Esophagus squamous epithelium (tissue), 5 donors: ENCODE data around the gene NCKAP5. TPM values are rescaled to one million over a fixed set of nuclear protein-coding genes. Genes with fewer than 3 reads are reported as not detected.

Experiments
- DNase-seq: peaks from one replicate; lab custom pipeline; 2025; lab: John Stamatoyannopoulos, UW
- H3K27ac ChIP-seq, 4 donors: fragments of 200-600 bp; sonication (generic); one replicate each; pipeline ENCODE4 v1.5.1; 2016 to 2019; ENCODE audit warnings: mild to moderate bottlenecking in 1 of 4
- H3K27me3 ChIP-seq, 4 donors: fragments of 200-600 bp; sonication (generic); 1 replicate in 3 of 4; 2 replicates in 1 of 4; pipeline versions ENCODE4 v1.5.1 to v1.6.0; 2017 to 2021; ENCODE audit warnings: antibody characterized with exemption in 1 of 4
- H3K36me3 ChIP-seq, 3 donors: fragments of 200-600 bp; sonication (generic); one replicate each; pipeline ENCODE4 v1.5.1; 2016 to 2019
- H3K4me1 ChIP-seq, 3 donors: fragments of 200-600 bp; sonication (generic); one replicate each; pipeline ENCODE4 v1.5.1; 2017 to 2019
- H3K4me3 ChIP-seq, 4 donors: fragments of 200-600 bp; sonication (generic); 1 replicate in 3 of 4; 2 replicates in 1 of 4; pipeline ENCODE4 v1.5.1; 2016 to 2019; ENCODE audit warnings: mild to moderate bottlenecking in 2 of 4, moderate library complexity in 1 of 4
- H3K9me3 ChIP-seq, 3 donors: fragments of 200-600 bp; sonication (generic); one replicate each; pipeline ENCODE4 v1.5.1; 2016 to 2019
- POLR2A ChIP-seq, 4 donors: fragments of 450-650 bp; IDR thresholded peaks; one replicate each; pipeline ENCODE4 v1.6.1; 2017; ENCODE audit warnings: antibody characterized with exemption in 4 of 4, mild to moderate bottlenecking in 4 of 4, moderate library complexity in 3 of 4
- WGBS, 2 donors: methylation state at CpG; one replicate each; pipeline ENCODE4 v1.1.5; 2018; 5-methylcytosine and 5-hydroxymethylcytosine counted together
- intact Hi-C: fragments of 100-400 bp; cut with DNase I; formaldehyde crosslinking; loops from one replicate; pipeline ENCODE4 v1.15.0; 2022
- total RNA-seq, 4 donors: library from RNA; depleted of rRNA; stranded (reverse); fragments of >200 nt; gene quantifications; one replicate each; pipeline ENCODE4 v1.1.0, GENCODE V29; 2016
- TF ChIP-seq, protein P1 (sequence below), 6 experiments: fragments of 450-650 bp in 4 of 6; fragments of 200-600 bp in 2 of 6; sonication (generic) in 2 of 6; IDR thresholded peaks; one replicate each; pipeline ENCODE4 v1.5.1; 2016 to 2019; ENCODE audit warnings: antibody characterized with exemption in 6 of 6, mild to moderate bottlenecking in 4 of 6, moderate library complexity in 4 of 6
- donor health status: DM: yes; HTN: yes; CAD: no.

The NCKAP5 gene
- total RNA-seq, 4 donors from 2014 or later, result 4.5 to 6.9 (median 5.3) TPM

DNA sequence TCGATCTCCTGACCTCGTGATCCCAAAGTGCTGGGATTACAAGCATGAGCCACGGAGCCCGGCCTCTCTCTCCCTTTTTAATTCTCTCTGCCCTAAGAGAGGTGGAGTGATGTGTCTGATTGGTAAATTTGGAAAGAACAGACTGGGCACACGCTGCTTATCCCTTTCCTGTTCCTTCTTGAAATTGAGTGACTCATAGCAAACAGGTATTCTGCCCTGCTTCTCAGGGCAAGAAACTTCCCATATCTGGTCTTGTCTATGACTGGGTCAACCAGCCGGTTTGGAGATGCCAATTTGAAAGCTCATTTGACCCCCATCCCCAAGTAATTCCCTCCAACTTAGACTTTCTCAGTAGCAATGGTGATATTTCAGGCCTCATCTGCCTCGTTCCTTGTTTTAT is 913.3 kb downstream of the NCKAP5 start:
- no peak overlapping the region for H3K4me3 ChIP-seq
- intact Hi-C loops, result no loop called here
- peaks cover 0 to 18% (median 0%) of the 10 kb centered on the region in 3 donors for H3K4me1 ChIP-seq
- no peaks in the 10 kb centered on the region for H3K36me3 ChIP-seq
- no peak overlapping the region for H3K27ac ChIP-seq
- DNase-seq, result no peak
- 43 to 50% methylated on average over 7 of the region's 7 CpGs for WGBS, 2 donors
- H3K27me3 ChIP-seq, result peaks cover 0 to 4% (median 0%) of the 10 kb centered on the region in 4 donors
- H3K9me3 ChIP-seq, result no peaks in the 10 kb centered on the region
- TF ChIP-seq, protein P1, sequence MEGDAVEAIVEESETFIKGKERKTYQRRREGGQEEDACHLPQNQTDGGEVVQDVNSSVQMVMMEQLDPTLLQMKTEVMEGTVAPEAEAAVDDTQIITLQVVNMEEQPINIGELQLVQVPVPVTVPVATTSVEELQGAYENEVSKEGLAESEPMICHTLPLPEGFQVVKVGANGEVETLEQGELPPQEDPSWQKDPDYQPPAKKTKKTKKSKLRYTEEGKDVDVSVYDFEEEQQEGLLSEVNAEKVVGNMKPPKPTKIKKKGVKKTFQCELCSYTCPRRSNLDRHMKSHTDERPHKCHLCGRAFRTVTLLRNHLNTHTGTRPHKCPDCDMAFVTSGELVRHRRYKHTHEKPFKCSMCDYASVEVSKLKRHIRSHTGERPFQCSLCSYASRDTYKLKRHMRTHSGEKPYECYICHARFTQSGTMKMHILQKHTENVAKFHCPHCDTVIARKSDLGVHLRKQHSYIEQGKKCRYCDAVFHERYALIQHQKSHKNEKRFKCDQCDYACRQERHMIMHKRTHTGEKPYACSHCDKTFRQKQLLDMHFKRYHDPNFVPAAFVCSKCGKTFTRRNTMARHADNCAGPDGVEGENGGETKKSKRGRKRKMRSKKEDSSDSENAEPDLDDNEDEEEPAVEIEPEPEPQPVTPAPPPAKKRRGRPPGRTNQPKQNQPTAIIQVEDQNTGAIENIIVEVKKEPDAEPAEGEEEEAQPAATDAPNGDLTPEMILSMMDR (IDR thresholded peaks at IDR 0.05), result no peak
- TF ChIP-seq POLR2A (IDR thresholded peaks at IDR 0.05), result no peak

DNA sequence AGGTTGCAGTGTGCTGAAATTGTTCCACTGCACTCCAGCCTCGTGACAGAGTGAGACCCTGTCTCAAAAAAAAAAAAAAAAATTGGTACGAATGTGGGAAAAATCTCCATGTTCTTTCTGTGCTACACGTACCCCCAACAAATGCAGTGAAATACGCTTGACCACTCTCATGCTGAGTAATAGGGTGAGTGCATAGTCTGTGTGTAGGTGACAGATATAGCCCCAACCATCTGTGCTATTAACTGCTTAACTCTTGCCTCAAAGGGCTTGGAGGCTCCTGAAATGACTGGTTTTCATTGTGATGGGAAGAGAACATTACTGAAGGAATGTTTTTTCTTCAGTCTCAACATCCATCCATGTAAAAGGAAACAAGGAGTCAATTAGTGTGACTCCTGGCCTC is 913.9 kb downstream of the NCKAP5 start:
- 64 to 70% methylated on average over 4 of the region's 4 CpGs for WGBS, 2 donors
- intact Hi-C loops, result no loop called here
- Histone ChIP-seq H3K4me1 (peaks cover 0 to 18% (median 0%) of the 10 kb centered on the region in 3 donors), H3K27ac (no peak overlapping the region), H3K27me3 (no peaks in the 10 kb centered on the region), H3K36me3 (no peaks in the 10 kb centered on the region), H3K4me3 (no peak overlapping the region), H3K9me3 (no peaks in the 10 kb centered on the region)
- no peak for TF ChIP-seq POLR2A (IDR thresholded peaks at IDR 0.05)
- TF ChIP-seq, protein P1 (IDR thresholded peaks at IDR 0.05), result no peak
- DNase-seq, result no peak

DNA sequence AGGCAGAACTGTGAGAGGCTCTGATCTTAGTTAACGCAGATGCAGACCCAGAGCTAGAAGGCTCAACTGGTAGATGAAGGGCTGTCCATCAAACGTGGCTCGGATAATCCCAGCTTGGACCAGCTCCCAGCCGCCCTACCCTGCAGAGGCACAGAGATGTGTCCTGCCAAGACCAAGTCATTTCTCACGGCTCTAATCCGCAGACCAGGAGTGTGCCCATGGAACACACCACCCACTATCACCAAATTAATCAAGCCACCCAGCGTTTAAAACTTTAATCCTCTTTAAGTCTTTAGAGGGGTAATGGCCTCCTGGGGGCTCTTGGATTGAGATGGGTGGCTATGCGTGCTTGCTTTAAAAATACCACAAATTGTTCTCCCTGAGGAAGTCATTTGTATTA is 915.8 kb downstream of the NCKAP5 start:
- no peak overlapping the region for H3K4me3 ChIP-seq
- H3K4me1 ChIP-seq, result peaks cover 0 to 18% (median 0%) of the 10 kb centered on the region in 3 donors
- no peak for TF ChIP-seq POLR2A (IDR thresholded peaks at IDR 0.05)
- TF ChIP-seq, protein P1 (IDR thresholded peaks at IDR 0.05), result no peak

DNA sequence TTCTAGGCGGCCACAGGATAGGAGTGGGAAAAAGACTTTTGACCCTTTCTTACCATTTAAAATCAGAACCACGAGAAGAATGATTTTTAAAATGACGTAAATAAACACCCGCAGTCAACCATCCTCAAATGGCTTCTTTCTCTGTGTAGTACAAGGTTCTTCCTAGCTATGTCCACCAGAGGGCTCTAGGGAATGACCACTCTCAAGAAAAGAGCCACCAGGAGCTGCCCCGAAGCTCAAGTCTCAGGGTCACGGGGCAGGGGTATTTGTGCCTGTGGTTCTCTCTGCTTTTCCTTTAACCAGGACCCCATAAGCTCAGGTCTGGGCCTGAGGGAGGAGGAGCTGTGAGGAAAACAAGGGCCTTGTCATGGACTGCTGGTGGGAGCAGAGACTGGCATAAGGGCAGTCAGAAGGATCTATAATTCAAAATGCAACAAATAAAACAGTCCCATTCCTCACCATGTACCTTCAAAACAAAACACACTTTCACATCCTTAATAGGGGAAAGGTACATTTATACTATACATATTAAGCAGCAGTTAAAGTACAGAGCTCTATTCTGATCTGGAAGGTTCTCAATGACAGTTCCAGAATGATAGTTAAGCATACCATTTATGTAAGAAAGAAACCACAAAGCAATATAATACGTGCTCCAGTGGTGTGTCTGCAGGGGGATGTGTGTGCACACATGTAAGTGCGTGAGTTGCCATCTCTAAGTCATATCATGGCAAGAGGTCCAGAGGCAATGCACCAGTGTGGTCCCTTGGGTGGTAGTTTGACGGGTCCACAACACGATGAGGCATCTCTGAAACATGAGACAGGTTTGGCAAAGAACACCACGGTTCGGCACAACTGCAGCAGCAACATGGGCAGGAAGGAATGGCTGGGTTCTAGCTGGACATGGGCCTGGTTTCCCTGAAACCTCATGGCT is 916.9 kb downstream of the NCKAP5 start:
- Histone ChIP-seq H3K4me1 (peaks cover 0 to 18% (median 0%) of the 10 kb centered on the region in 3 donors), H3K9me3 (no peaks in the 10 kb centered on the region), H3K27me3 (no peaks in the 10 kb centered on the region), H3K36me3 (no peaks in the 10 kb centered on the region), H3K27ac (no peak overlapping the region), H3K4me3 (no peak overlapping the region)
- TF ChIP-seq POLR2A (IDR thresholded peaks at IDR 0.05), result no peak
- TF ChIP-seq, protein P1 (IDR thresholded peaks at IDR 0.05), result peak in 3 of 6 experiments; percentile 18 to 60 (median 18)
- intact Hi-C loops, result no loop called here
- 53 to 65% methylated on average over 7 to 12 of the region's 12 CpGs for WGBS, 2 donors
- no peak for DNase-seq

More for the DNA sequence above, 915.8 kb downstream of the NCKAP5 start:
- Histone ChIP-seq H3K27me3 (no peaks in the 10 kb centered on the region), H3K27ac (no peak overlapping the region), H3K36me3 (no peaks in the 10 kb centered on the region), H3K9me3 (no peaks in the 10 kb centered on the region)
- no peak for DNase-seq
- WGBS, 2 donors, result 48 to 54% methylated on average over 8 of the region's 8 CpGs
- intact Hi-C loops, result no loop called here

DNA sequence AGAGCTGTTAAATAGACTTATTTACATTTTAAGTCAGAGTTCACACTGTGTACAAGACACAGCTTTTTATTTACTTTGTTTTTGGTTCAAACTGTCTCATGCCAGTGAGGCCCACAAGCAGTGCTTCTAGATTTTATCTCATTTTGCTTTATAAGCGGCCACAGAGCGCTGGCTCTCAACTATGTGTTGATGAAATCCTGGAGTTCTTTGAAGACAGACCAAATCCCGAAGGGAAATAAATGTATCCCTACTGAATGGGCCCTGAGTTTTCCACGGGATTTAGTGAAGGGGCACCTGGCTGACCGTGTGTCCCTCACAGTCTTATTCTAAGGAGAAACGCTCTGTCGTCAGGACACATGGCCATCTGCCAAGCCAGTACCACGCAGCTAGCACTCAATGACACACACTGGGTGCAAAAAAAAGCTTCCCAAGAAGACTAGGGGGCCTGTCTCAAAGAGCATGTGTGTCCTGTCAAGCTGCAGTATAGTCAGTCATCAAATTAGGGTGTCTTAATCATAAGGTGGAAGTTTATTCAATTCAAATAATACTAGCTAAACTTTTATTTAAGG is 921.6 kb downstream of the NCKAP5 start:
- Histone ChIP-seq H3K4me3 (no peak overlapping the region), H3K27me3 (no peaks in the 10 kb centered on the region), H3K27ac (no peak overlapping the region), H3K4me1 (no peaks in the 10 kb centered on the region), H3K36me3 (no peaks in the 10 kb centered on the region), H3K9me3 (no peaks in the 10 kb centered on the region)
- DNase-seq, result no peak
- no peak for TF ChIP-seq POLR2A (IDR thresholded peaks at IDR 0.05)
- TF ChIP-seq, protein P1 (IDR thresholded peaks at IDR 0.05), result no peak
- intact Hi-C loops, result no loop called here
- 74 to 82% methylated on average over 6 to 8 of the region's 8 CpGs for WGBS, 2 donors
